ENCODE measurements around the gene ABCD2. TPM values are rescaled to one million over a fixed set of nuclear protein-coding genes. Genes with fewer than 3 reads are reported as not detected.
"Not testable (repeated sequence)": the region's sequence is repeated elsewhere in the genome, so short reads cannot be mapped to it uniquely, and the experiment has no call there.

Gene ABCD2
- polyA plus RNA-seq, 1 donor from 2014 or later, result 0.43 TPM

- Histone ChIP-seq H3K9me3 (ENCODE audit: low read length) (no peaks in the 10 kb centered on the region), H3K36me3 (ENCODE audit: insufficient read depth, low read length) (no peaks in the 10 kb centered on the region), H3K4me3 (ENCODE audit: low read length) (no peak overlapping the region), H3K27ac (ENCODE audit: low read length) (no peak overlapping the region), H3K79me2 (replicated peaks; ENCODE audit: insufficient read depth, low read length) (no peaks in the 10 kb centered on the region), H3K4me2 (ENCODE audit: low read length) (no peak overlapping the region), H2AFZ (ENCODE audit: low read depth, low read length) (no peak overlapping the region), H3K9me2 (ENCODE audit: insufficient read depth, low read length) (no peaks in the 10 kb centered on the region), H3K9ac (ENCODE audit: low read length) (no peak overlapping the region), H4K20me1 (ENCODE audit: insufficient read depth) (no peaks in the 10 kb centered on the region), H3F3A (ENCODE audit: insufficient read depth, low read length, poor library complexity, severe bottlenecking) (no peaks in the 10 kb centered on the region), H3K27me3 (ENCODE audit: insufficient read depth, low read depth, low read length) (no peaks in the 10 kb centered on the region)
- TF ChIP-seq TAF1 (IDR thresholded peaks at IDR 0.05; ENCODE audit: low read depth), result no peak
- TF ChIP-seq SMC3 (conservative IDR thresholded peaks at IDR 0.05; ENCODE audit: poor library complexity), result no peak
- TF ChIP-seq EZH2 (IDR thresholded peaks at IDR 0.05; ENCODE audit: borderline replicate concordance, insufficient read depth, low read length, poor library complexity, severe bottlenecking), result no peak
- TF ChIP-seq MXI1 (conservative IDR thresholded peaks at IDR 0.05; ENCODE audit: poor library complexity, severe bottlenecking), result no peak
- TF ChIP-seq REST (IDR thresholded peaks at IDR 0.05; ENCODE audit: borderline replicate concordance), result no peak
- no peak for TF ChIP-seq RAD21 (conservative IDR thresholded peaks at IDR 0.05)
- no peak for TF ChIP-seq POLR2AphosphoS5 (IDR thresholded peaks at IDR 0.05)
- TF ChIP-seq CTCF (IDR thresholded peaks at IDR 0.05; ENCODE audit: poor library complexity, severe bottlenecking), result no peak
- no peak for TF ChIP-seq EP300 (conservative IDR thresholded peaks at IDR 0.05; ENCODE audit: poor library complexity, severe bottlenecking)
Observed at GRCh38 chr12:39571351-39571750, 48.3 kb downstream of the ABCD2 start.

GRCh38 chr12:39553476-39553875 lies 66.1 kb downstream of the ABCD2 start:
- H3K9ac ChIP-seq (ENCODE audit: low read length), result no peak overlapping the region
- H3K9me3 ChIP-seq (ENCODE audit: low read length), result no peaks in the 10 kb centered on the region
- TF ChIP-seq REST (IDR thresholded peaks at IDR 0.05; ENCODE audit: borderline replicate concordance) (no peak), TAF1 (IDR thresholded peaks at IDR 0.05; ENCODE audit: low read depth) (no peak), EZH2 (IDR thresholded peaks at IDR 0.05; ENCODE audit: borderline replicate concordance, insufficient read depth, low read length, poor library complexity, severe bottlenecking) (no peak), SMC3 (conservative IDR thresholded peaks at IDR 0.05; ENCODE audit: poor library complexity) (no peak), CTCF (IDR thresholded peaks at IDR 0.05; ENCODE audit: poor library complexity, severe bottlenecking) (no peak), EP300 (conservative IDR thresholded peaks at IDR 0.05; ENCODE audit: poor library complexity, severe bottlenecking) (no peak), MXI1 (conservative IDR thresholded peaks at IDR 0.05; ENCODE audit: poor library complexity, severe bottlenecking) (no peak), POLR2AphosphoS5 (IDR thresholded peaks at IDR 0.05) (no peak), RAD21 (conservative IDR thresholded peaks at IDR 0.05) (no peak)

GRCh38 chr12:39544211-39544610 lies 75.4 kb downstream of the ABCD2 start:
- H3K9me2 ChIP-seq (ENCODE audit: insufficient read depth, low read length); H3K9me3 ChIP-seq (ENCODE audit: low read length); H3K4me2 ChIP-seq (ENCODE audit: low read length); H3F3A ChIP-seq (ENCODE audit: insufficient read depth, low read length, poor library complexity, severe bottlenecking); H3K27ac ChIP-seq (ENCODE audit: low read length); H3K36me3 ChIP-seq (ENCODE audit: insufficient read depth, low read length); H3K9ac ChIP-seq (ENCODE audit: low read length); H3K4me3 ChIP-seq (ENCODE audit: low read length); H3K79me2 ChIP-seq (replicated peaks; ENCODE audit: insufficient read depth, low read length); H2AFZ ChIP-seq (ENCODE audit: low read depth, low read length); H4K20me1 ChIP-seq (ENCODE audit: insufficient read depth); H3K27me3 ChIP-seq (ENCODE audit: insufficient read depth, low read depth, low read length): not testable (repeated sequence)

More at GRCh38 chr12:39553476-39553875, 66.1 kb downstream of the ABCD2 start:
- Histone ChIP-seq H3K4me3 (ENCODE audit: low read length) (no peak overlapping the region), H2AFZ (ENCODE audit: low read depth, low read length) (no peak overlapping the region), H3K9me2 (ENCODE audit: insufficient read depth, low read length) (no peaks in the 10 kb centered on the region), H3K27ac (ENCODE audit: low read length) (no peak overlapping the region), H4K20me1 (ENCODE audit: insufficient read depth) (no peaks in the 10 kb centered on the region), H3F3A (ENCODE audit: insufficient read depth, low read length, poor library complexity, severe bottlenecking) (no peaks in the 10 kb centered on the region), H3K36me3 (ENCODE audit: insufficient read depth, low read length) (no peaks in the 10 kb centered on the region), H3K27me3 (ENCODE audit: insufficient read depth, low read depth, low read length) (no peaks in the 10 kb centered on the region), H3K4me2 (ENCODE audit: low read length) (no peak overlapping the region), H3K79me2 (replicated peaks; ENCODE audit: insufficient read depth, low read length) (no peaks in the 10 kb centered on the region)
